ENCODE measurements around the gene AUP1. TPM values are rescaled to one million over a fixed set of nuclear protein-coding genes. Genes with fewer than 3 reads are reported as not detected.

AUP1 gene
- total RNA-seq, 2 donors from 2014 or later, result 76.3 to 88.9 TPM

DNA sequence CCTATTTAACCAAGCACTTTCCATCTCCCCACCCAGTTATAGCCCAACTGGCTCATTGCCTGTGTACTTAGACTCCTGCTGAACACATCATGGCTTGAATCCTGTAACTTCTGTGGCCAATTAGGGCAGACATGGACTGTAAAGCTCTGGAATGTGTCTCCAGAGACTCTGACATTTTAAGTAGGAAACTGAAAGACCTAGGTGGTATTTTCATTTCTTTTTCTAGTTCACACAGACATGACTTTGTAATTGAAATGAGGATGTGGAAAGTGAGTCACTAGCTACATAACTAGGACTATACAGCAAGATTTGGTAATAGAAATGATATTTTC is 37.2 kb upstream of the AUP1 start:
- no peak overlapping the region for H3K9ac ChIP-seq (ENCODE audit: extremely low read depth, low read length, poor library complexity, severe bottlenecking)
- H3K27me3 Mint-ChIP-seq (ENCODE audit: insufficient read depth), result peaks cover 16% of the 10 kb centered on the region
- TF ChIP-seq, protein P1, sequence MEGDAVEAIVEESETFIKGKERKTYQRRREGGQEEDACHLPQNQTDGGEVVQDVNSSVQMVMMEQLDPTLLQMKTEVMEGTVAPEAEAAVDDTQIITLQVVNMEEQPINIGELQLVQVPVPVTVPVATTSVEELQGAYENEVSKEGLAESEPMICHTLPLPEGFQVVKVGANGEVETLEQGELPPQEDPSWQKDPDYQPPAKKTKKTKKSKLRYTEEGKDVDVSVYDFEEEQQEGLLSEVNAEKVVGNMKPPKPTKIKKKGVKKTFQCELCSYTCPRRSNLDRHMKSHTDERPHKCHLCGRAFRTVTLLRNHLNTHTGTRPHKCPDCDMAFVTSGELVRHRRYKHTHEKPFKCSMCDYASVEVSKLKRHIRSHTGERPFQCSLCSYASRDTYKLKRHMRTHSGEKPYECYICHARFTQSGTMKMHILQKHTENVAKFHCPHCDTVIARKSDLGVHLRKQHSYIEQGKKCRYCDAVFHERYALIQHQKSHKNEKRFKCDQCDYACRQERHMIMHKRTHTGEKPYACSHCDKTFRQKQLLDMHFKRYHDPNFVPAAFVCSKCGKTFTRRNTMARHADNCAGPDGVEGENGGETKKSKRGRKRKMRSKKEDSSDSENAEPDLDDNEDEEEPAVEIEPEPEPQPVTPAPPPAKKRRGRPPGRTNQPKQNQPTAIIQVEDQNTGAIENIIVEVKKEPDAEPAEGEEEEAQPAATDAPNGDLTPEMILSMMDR (conservative IDR thresholded peaks at IDR 0.05), result no peak
- H3K27ac Mint-ChIP-seq, result no peak overlapping the region
- no peak overlapping the region for H3K27ac ChIP-seq (ENCODE audit: low read depth, low read length)
- H3K4me1 ChIP-seq (ENCODE audit: control insufficient read depth, insufficient read depth, low read length), result no peaks in the 10 kb centered on the region
- H3K4me1 Mint-ChIP-seq, result no peaks in the 10 kb centered on the region
- no peaks in the 10 kb centered on the region for H3K36me3 Mint-ChIP-seq (ENCODE audit: low read depth)
- peaks cover 47% of the 10 kb centered on the region for H3K27me3 ChIP-seq (ENCODE audit: control insufficient read depth, insufficient read depth, low read length, poor library complexity, severe bottlenecking)
- H3K36me3 ChIP-seq (ENCODE audit: control insufficient read depth, insufficient read depth, low read length), result no peaks in the 10 kb centered on the region
- no peak overlapping the region for H3K4me3 Mint-ChIP-seq
- no peak overlapping the region for H3K4me3 ChIP-seq (ENCODE audit: low read length)
- no peaks in the 10 kb centered on the region for H3K9me3 ChIP-seq (ENCODE audit: control insufficient read depth, low read length)
- no peak for DNase-seq
- H3K9me3 Mint-ChIP-seq, result no peaks in the 10 kb centered on the region

DNA sequence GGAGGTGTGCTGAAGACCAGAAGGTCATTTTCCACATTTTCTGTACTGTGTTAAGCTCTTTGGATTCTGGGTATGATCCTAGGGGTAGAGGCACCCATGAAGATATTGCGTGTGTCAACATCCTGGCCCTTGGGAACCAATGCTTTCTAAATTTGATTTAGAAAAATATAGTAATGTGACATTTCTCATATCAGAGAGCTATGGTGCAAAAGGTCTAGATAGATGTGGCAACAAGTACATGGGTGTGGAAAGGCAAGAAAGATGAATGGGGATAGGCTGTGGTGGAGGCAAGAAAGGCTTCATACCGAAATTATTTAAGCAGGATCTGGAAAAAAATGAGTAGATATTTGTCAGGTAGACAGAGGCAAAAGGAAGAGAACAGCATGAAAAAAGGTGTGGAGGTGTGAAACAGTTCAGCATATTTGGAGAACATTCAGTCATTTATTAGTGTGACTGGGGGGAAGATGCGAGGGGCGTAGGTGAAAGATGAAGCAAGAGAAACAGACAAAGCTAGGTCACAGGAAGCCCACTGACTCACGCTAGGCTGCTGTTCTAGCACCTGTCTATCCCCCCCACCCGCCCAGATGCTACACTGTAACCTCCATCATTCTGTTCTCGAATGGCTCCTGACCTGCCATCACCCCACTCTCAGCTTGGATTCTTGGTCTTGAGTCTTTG is 36.7 kb upstream of the AUP1 start:
- DNase-seq, result peak; percentile 20
- Histone ChIP-seq H3K36me3 (ENCODE audit: control insufficient read depth, insufficient read depth, low read length) (no peaks in the 10 kb centered on the region), H3K9me3 (ENCODE audit: control insufficient read depth, low read length) (no peaks in the 10 kb centered on the region), H3K27me3 (ENCODE audit: control insufficient read depth, insufficient read depth, low read length, poor library complexity, severe bottlenecking) (peaks cover 45% of the 10 kb centered on the region), H3K4me3 (ENCODE audit: low read length) (no peak overlapping the region), H3K4me1 (ENCODE audit: control insufficient read depth, insufficient read depth, low read length) (no peaks in the 10 kb centered on the region), H3K9ac (ENCODE audit: extremely low read depth, low read length, poor library complexity, severe bottlenecking) (no peak overlapping the region), H3K27ac (ENCODE audit: low read depth, low read length) (no peak overlapping the region)
- Mint-ChIP-seq H3K36me3 (ENCODE audit: low read depth) (no peaks in the 10 kb centered on the region), H3K27ac (no peak overlapping the region), H3K4me3 (no peak overlapping the region), H3K4me1 (no peaks in the 10 kb centered on the region), H3K27me3 (ENCODE audit: insufficient read depth) (peaks cover 21% of the 10 kb centered on the region), H3K9me3 (no peaks in the 10 kb centered on the region)
- 85 to 94% methylated on average over 4 to 7 of the region's 7 CpGs for WGBS, 2 experiments (ENCODE audit: insufficient coverage in 1 of 2, insufficient read length in 1 of 2)
- TF ChIP-seq, protein P1 (conservative IDR thresholded peaks at IDR 0.05), result no peak

DNA sequence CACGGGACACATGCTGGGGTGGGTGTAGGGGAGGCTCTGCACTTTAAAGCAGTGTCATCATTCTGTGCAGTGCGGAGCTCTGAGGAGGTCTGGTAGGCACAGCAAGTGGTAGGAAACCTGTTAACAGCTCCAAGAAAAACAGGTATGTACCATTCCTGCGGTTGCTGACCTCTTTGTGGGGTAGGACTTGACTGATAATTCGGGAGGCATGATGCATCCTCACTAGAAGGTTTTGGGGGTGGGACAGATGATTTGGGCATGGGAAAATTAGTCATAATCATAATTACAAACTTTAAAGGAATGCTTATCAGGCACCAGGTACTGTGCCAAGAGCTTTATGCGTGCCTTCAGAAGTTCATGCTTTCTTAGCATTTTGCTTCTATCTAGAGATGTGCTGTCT is 34.7 kb upstream of the AUP1 start:
- H3K4me3 Mint-ChIP-seq, result no peak overlapping the region
- Histone ChIP-seq H3K27ac (ENCODE audit: low read depth, low read length) (no peak overlapping the region), H3K9me3 (ENCODE audit: control insufficient read depth, low read length) (no peaks in the 10 kb centered on the region), H3K9ac (ENCODE audit: extremely low read depth, low read length, poor library complexity, severe bottlenecking) (no peak overlapping the region), H3K4me3 (ENCODE audit: low read length) (no peak overlapping the region), H3K27me3 (ENCODE audit: control insufficient read depth, insufficient read depth, low read length, poor library complexity, severe bottlenecking) (peaks cover 35% of the 10 kb centered on the region), H3K36me3 (ENCODE audit: control insufficient read depth, insufficient read depth, low read length) (no peaks in the 10 kb centered on the region), H3K4me1 (ENCODE audit: control insufficient read depth, insufficient read depth, low read length) (no peaks in the 10 kb centered on the region)
- no peaks in the 10 kb centered on the region for H3K36me3 Mint-ChIP-seq (ENCODE audit: low read depth)
- H3K9me3 Mint-ChIP-seq, result no peaks in the 10 kb centered on the region
- DNase-seq, result peak; percentile 32
- peaks cover 29% of the 10 kb centered on the region for H3K27me3 Mint-ChIP-seq (ENCODE audit: insufficient read depth)
- H3K27ac Mint-ChIP-seq, result no peak overlapping the region
- TF ChIP-seq, protein P1 (conservative IDR thresholded peaks at IDR 0.05), result no peak
- WGBS, 2 experiments (ENCODE audit: insufficient coverage in 1 of 2, insufficient read length in 1 of 2), result 85 to 87% methylated on average over 4 to 5 of the region's 5 CpGs
- peaks cover 9% of the 10 kb centered on the region for H3K4me1 Mint-ChIP-seq

Data from endodermal cell (in vitro differentiated cells).